HG03103 (cell line): ENCODE data around the gene CST1.
"Not testable (repeated sequence)": the region's sequence is repeated elsewhere in the genome, so short reads cannot be mapped to it uniquely, and the experiment has no call there.

Source experiments
- ATAC-seq: cut with Tn5 transposase; IDR thresholded peaks from one replicate; pipeline ENCODE4 v1.9.1; 2021; ENCODE audit warnings: low read depth; ENCODE audit not compliant: unreplicated experiment

Gene CST1

GRCh38 chr20:23756792-23757191, 6.1 kb upstream of the CST1 start:
- not testable (repeated sequence) for ATAC-seq

GRCh38 chr20:23755131-23755611, 4.4 kb upstream of the CST1 start:
- not testable (repeated sequence) for ATAC-seq

GRCh38 chr20:23754731-23755130, 4.0 kb upstream of the CST1 start:
- ATAC-seq = no peak

- no peak for ATAC-seq
These were observed 2.9 kb upstream of the CST1 start for GRCh38 chr20:23753589-23753988.

GRCh38 chr20:23753194-23753548, 2.4 kb upstream of the CST1 start:
- no peak for ATAC-seq

- ATAC-seq = no peak
These were observed 1.9 kb upstream of the CST1 start for GRCh38 chr20:23752481-23753193.

GRCh38 chr20:23752019-23752418, 1.3 kb upstream of the CST1 start:
- no peak for ATAC-seq

GRCh38 chr20:23749746-23750145, 989 bp downstream of the CST1 start:
- no peak for ATAC-seq

- ATAC-seq = not testable (repeated sequence)
These were observed 1.8 kb downstream of the CST1 start for GRCh38 chr20:23748975-23749374.

GRCh38 chr20:23747551-23747950, 3.2 kb downstream of the CST1 start:
- not testable (repeated sequence) for ATAC-seq

- not testable (repeated sequence) for ATAC-seq
These were observed 3.6 kb downstream of the CST1 start for GRCh38 chr20:23747092-23747491.

GRCh38 chr20:23746321-23746720, 4.4 kb downstream of the CST1 start:
- ATAC-seq = no peak

- ATAC-seq = no peak
These were observed 5.5 kb downstream of the CST1 start for GRCh38 chr20:23745247-23745646.

GRCh38 chr20:23744817-23745216, 5.9 kb downstream of the CST1 start:
- ATAC-seq = no peak

GRCh38 chr20:23735391-23735790, 15.3 kb downstream of the CST1 start:
- not testable (repeated sequence) for ATAC-seq

- ATAC-seq = not testable (repeated sequence)
These were observed 15.8 kb downstream of the CST1 start for GRCh38 chr20:23734949-23735348.

- not testable (repeated sequence) for ATAC-seq
These were observed 16.3 kb downstream of the CST1 start for GRCh38 chr20:23734440-23734839.

- ATAC-seq = no peak
These were observed 23.7 kb downstream of the CST1 start for GRCh38 chr20:23727016-23727415.

GRCh38 chr20:23725102-23725501, 25.6 kb downstream of the CST1 start:
- no peak for ATAC-seq

GRCh38 chr20:23723659-23724307, 27.0 kb downstream of the CST1 start:
- ATAC-seq = not testable (repeated sequence)

GRCh38 chr20:23722851-23723250, 27.9 kb downstream of the CST1 start:
- ATAC-seq = not testable (repeated sequence)

GRCh38 chr20:23721962-23722361, 28.8 kb downstream of the CST1 start:
- ATAC-seq = no peak
